HEK293 (cell line): ENCODE measurements around the gene PRKAG2.

ENCODE experiments used
- AEBP2 ChIP-seq: fragments of 450-650 bp; formaldehyde crosslinking; IDR thresholded peaks from 2 replicates; pipeline ENCODE4 v1.5.1; 2016; ENCODE audit warnings: missing biosample characterization, missing genetic modification characterization, borderline replicate concordance
- GLI4 ChIP-seq: fragments of 450-650 bp; formaldehyde crosslinking; IDR thresholded peaks from 2 replicates; pipeline ENCODE4 v1.5.1; 2016; ENCODE audit warnings: missing biosample characterization, missing genetic modification characterization
- KLF7 ChIP-seq: fragments of 450-650 bp; formaldehyde crosslinking; IDR thresholded peaks from 2 replicates; pipeline ENCODE4 v1.5.1; 2016; ENCODE audit warnings: missing biosample characterization, missing genetic modification characterization, borderline replicate concordance
- KLF8 ChIP-seq: fragments of 450-650 bp; formaldehyde crosslinking; IDR thresholded peaks from 2 replicates; pipeline ENCODE4 v1.5.1; 2016; ENCODE audit warnings: missing biosample characterization, missing genetic modification characterization
- PRDM1 ChIP-seq: fragments of 450-650 bp; formaldehyde crosslinking; IDR thresholded peaks from 2 replicates; pipeline ENCODE4; 2016; ENCODE audit warnings: missing biosample characterization, missing genetic modification characterization
- PRDM6 ChIP-seq: fragments of 450-650 bp; formaldehyde crosslinking; IDR thresholded peaks from 2 replicates; pipeline ENCODE4 v1.5.1; 2017; ENCODE audit warnings: missing biosample characterization, missing genetic modification characterization
- REST ChIP-seq: fragments of 450-650 bp; formaldehyde crosslinking; IDR thresholded peaks from 2 replicates; pipeline ENCODE4 v1.5.1; 2016; ENCODE audit warnings: missing biosample characterization, missing genetic modification characterization
- SP7 ChIP-seq: fragments of 450-650 bp; formaldehyde crosslinking; IDR thresholded peaks from 2 replicates; pipeline ENCODE4 v1.5.1; 2016; ENCODE audit warnings: missing biosample characterization, missing genetic modification characterization
- ZBTB21 ChIP-seq: fragments of 450-650 bp; formaldehyde crosslinking; IDR thresholded peaks from 2 replicates; pipeline ENCODE4 v1.5.1; 2017; ENCODE audit warnings: missing biosample characterization, missing genetic modification characterization
- ZFP69B ChIP-seq: fragments of 450-650 bp; formaldehyde crosslinking; IDR thresholded peaks from 2 replicates; pipeline ENCODE4 v1.5.1; 2016; ENCODE audit warnings: missing biosample characterization, missing genetic modification characterization
- ZNF2 ChIP-seq: fragments of 450-650 bp; formaldehyde crosslinking; IDR thresholded peaks from 2 replicates; pipeline ENCODE4 v1.5.1; 2016; ENCODE audit warnings: missing biosample characterization, missing genetic modification characterization
- ZNF239 ChIP-seq: fragments of 450-650 bp; formaldehyde crosslinking; IDR thresholded peaks from 2 replicates; pipeline ENCODE4 v1.5.1; 2016; ENCODE audit warnings: missing biosample characterization, missing genetic modification characterization
- ZNF324 ChIP-seq: fragments of 450-650 bp; formaldehyde crosslinking; IDR thresholded peaks from 2 replicates; pipeline ENCODE4 v1.5.1; 2016; ENCODE audit warnings: missing biosample characterization, missing genetic modification characterization
- ZNF335 ChIP-seq: fragments of 450-650 bp; formaldehyde crosslinking; conservative IDR thresholded peaks from 2 replicates; pipeline ENCODE4 v1.5.1; 2016; ENCODE audit warnings: missing biosample characterization, missing genetic modification characterization
- ZNF391 ChIP-seq: fragments of 450-650 bp; formaldehyde crosslinking; IDR thresholded peaks from 2 replicates; pipeline ENCODE4 v1.5.1; 2016; ENCODE audit warnings: low read depth, missing biosample characterization, missing genetic modification characterization, borderline replicate concordance
- ZNF510 ChIP-seq: fragments of 450-650 bp; formaldehyde crosslinking; IDR thresholded peaks from 2 replicates; pipeline ENCODE4 v1.5.1; 2018; ENCODE audit warnings: mild to moderate bottlenecking, missing genetic modification characterization, missing biosample characterization; ENCODE audit not compliant: insufficient replicate concordance
- ZNF561 ChIP-seq: fragments of 450-650 bp; IDR thresholded peaks from 2 replicates; pipeline ENCODE4 v1.5.1; 2018; ENCODE audit warnings: missing biosample characterization, missing genetic modification characterization, borderline replicate concordance
- ZNF600 ChIP-seq: fragments of 450-650 bp; formaldehyde crosslinking; IDR thresholded peaks from 2 replicates; pipeline ENCODE4 v1.5.1; 2016; ENCODE audit warnings: missing biosample characterization, missing genetic modification characterization
- ZNF624 ChIP-seq: fragments of 450-650 bp; formaldehyde crosslinking; IDR thresholded peaks from 2 replicates; pipeline ENCODE4 v1.5.1; 2017; ENCODE audit warnings: missing biosample characterization, missing genetic modification characterization
- TF ChIP-seq, protein P1 (sequence below): fragments of 450-650 bp; formaldehyde crosslinking; conservative IDR thresholded peaks from 2 replicates; pipeline ENCODE4 v1.5.1; 2016; ENCODE audit warnings: low read depth, missing biosample characterization, missing genetic modification characterization
- TF ChIP-seq, protein P2 (sequence below): fragments of 450-650 bp; formaldehyde crosslinking; IDR thresholded peaks from 2 replicates; pipeline ENCODE4 v1.5.1; 2016; ENCODE audit warnings: missing biosample characterization, missing genetic modification characterization, borderline replicate concordance
- TF ChIP-seq, protein P3 (sequence below): fragments of 450-650 bp; formaldehyde crosslinking; optimal IDR thresholded peaks from 2 replicates; pipeline ENCODE3; 2016; ENCODE audit warnings: missing biosample characterization, mild to moderate bottlenecking, missing genetic modification characterization

Gene PRKAG2

DNA sequence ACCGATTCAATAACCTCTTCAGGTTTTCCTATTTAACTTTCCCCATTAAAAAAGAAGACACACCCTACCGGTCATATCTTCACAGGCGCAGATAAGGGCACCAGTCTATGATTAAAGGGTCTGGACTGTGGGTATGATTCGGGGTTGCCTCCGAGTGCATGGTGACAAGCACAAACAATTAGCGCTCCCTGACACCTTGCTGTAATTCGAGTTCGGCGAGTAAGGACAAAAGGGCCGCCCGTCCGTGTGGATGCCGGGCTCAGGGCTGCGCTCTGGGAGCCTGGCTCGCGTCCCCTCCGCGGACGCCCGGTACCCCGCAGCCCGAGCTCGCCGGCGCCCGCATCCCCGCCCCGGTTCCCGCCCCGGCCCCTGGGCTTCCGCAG, 245.4 kb downstream of the PRKAG2 start (continued):
- TF ChIP-seq, protein P1, sequence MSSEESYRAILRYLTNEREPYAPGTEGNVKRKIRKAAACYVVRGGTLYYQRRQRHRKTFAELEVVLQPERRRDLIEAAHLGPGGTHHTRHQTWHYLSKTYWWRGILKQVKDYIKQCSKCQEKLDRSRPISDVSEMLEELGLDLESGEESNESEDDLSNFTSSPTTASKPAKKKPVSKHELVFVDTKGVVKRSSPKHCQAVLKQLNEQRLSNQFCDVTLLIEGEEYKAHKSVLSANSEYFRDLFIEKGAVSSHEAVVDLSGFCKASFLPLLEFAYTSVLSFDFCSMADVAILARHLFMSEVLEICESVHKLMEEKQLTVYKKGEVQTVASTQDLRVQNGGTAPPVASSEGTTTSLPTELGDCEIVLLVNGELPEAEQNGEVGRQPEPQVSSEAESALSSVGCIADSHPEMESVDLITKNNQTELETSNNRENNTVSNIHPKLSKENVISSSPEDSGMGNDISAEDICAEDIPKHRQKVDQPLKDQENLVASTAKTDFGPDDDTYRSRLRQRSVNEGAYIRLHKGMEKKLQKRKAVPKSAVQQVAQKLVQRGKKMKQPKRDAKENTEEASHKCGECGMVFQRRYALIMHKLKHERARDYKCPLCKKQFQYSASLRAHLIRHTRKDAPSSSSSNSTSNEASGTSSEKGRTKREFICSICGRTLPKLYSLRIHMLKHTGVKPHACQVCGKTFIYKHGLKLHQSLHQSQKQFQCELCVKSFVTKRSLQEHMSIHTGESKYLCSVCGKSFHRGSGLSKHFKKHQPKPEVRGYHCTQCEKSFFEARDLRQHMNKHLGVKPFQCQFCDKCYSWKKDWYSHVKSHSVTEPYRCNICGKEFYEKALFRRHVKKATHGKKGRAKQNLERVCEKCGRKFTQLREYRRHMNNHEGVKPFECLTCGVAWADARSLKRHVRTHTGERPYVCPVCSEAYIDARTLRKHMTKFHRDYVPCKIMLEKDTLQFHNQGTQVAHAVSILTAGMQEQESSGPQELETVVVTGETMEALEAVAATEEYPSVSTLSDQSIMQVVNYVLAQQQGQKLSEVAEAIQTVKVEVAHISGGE (tag by site-specific recombination), result no peak
- TF ChIP-seq ZNF2 (tag by site-specific recombination) (no peak), ZNF239 (tag by site-specific recombination) (no peak), KLF7 (tag by site-specific recombination) (no peak), ZBTB21 (tag by site-specific recombination) (no peak), ZNF624 (no peak), ZNF600 (tag by site-specific recombination) (peak; percentile 52; the same call in 1 of the 2 replicates), KLF8 (tag by site-specific recombination) (no peak), ZNF510 (tag by site-specific recombination) (no peak), ZNF561 (tag by site-specific recombination) (no peak), PRDM1 (no peak; the same call in none of the 2 replicates), AEBP2 (tag by site-specific recombination) (no peak), ZNF391 (tag by site-specific recombination) (no peak), SP7 (tag by site-specific recombination) (peak; percentile 45), ZNF335 (peak; percentile 92), GLI4 (tag by site-specific recombination) (no peak), ZNF324 (tag by site-specific recombination) (no peak), PRDM6 (tag by site-specific recombination) (no peak), REST (no peak), ZFP69B (0 out of 2 replicates have a peak, but pooled peaks have one; percentile 5)
- TF ChIP-seq, protein P2, sequence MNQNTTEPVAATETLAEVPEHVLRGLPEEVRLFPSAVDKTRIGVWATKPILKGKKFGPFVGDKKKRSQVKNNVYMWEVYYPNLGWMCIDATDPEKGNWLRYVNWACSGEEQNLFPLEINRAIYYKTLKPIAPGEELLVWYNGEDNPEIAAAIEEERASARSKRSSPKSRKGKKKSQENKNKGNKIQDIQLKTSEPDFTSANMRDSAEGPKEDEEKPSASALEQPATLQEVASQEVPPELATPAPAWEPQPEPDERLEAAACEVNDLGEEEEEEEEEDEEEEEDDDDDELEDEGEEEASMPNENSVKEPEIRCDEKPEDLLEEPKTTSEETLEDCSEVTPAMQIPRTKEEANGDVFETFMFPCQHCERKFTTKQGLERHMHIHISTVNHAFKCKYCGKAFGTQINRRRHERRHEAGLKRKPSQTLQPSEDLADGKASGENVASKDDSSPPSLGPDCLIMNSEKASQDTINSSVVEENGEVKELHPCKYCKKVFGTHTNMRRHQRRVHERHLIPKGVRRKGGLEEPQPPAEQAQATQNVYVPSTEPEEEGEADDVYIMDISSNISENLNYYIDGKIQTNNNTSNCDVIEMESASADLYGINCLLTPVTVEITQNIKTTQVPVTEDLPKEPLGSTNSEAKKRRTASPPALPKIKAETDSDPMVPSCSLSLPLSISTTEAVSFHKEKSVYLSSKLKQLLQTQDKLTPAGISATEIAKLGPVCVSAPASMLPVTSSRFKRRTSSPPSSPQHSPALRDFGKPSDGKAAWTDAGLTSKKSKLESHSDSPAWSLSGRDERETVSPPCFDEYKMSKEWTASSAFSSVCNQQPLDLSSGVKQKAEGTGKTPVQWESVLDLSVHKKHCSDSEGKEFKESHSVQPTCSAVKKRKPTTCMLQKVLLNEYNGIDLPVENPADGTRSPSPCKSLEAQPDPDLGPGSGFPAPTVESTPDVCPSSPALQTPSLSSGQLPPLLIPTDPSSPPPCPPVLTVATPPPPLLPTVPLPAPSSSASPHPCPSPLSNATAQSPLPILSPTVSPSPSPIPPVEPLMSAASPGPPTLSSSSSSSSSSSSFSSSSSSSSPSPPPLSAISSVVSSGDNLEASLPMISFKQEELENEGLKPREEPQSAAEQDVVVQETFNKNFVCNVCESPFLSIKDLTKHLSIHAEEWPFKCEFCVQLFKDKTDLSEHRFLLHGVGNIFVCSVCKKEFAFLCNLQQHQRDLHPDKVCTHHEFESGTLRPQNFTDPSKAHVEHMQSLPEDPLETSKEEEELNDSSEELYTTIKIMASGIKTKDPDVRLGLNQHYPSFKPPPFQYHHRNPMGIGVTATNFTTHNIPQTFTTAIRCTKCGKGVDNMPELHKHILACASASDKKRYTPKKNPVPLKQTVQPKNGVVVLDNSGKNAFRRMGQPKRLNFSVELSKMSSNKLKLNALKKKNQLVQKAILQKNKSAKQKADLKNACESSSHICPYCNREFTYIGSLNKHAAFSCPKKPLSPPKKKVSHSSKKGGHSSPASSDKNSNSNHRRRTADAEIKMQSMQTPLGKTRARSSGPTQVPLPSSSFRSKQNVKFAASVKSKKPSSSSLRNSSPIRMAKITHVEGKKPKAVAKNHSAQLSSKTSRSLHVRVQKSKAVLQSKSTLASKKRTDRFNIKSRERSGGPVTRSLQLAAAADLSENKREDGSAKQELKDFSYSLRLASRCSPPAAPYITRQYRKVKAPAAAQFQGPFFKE, result no peak
- TF ChIP-seq, protein P3, sequence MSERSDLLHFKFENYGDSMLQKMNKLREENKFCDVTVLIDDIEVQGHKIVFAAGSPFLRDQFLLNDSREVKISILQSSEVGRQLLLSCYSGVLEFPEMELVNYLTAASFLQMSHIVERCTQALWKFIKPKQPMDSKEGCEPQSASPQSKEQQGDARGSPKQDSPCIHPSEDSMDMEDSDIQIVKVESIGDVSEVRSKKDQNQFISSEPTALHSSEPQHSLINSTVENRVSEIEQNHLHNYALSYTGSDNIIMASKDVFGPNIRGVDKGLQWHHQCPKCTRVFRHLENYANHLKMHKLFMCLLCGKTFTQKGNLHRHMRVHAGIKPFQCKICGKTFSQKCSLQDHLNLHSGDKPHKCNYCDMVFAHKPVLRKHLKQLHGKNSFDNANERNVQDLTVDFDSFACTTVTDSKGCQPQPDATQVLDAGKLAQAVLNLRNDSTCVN (tag by site-specific recombination), result peak; percentile 59
